Stromal cell of bone marrow (primary cell): Measurements from ENCODE around the gene WDR73.
"Not testable (repeated sequence)": the region's sequence is repeated elsewhere in the genome, so short reads cannot be mapped to it uniquely, and the experiment has no call there.

Experiments used
- DNase-seq: peaks from one replicate; pipeline ENCODE4 v3.0.0-alpha.2; 2012; ENCODE audit warnings: low read depth

The WDR73 gene

GRCh38 chr15:84657748-84658079 lies 3.6 kb upstream of the WDR73 start:
- DNase-seq: no peak

- DNase-seq: no peak
Observed at GRCh38 chr15:84656972-84657371, 2.9 kb upstream of the WDR73 start.

DNA sequence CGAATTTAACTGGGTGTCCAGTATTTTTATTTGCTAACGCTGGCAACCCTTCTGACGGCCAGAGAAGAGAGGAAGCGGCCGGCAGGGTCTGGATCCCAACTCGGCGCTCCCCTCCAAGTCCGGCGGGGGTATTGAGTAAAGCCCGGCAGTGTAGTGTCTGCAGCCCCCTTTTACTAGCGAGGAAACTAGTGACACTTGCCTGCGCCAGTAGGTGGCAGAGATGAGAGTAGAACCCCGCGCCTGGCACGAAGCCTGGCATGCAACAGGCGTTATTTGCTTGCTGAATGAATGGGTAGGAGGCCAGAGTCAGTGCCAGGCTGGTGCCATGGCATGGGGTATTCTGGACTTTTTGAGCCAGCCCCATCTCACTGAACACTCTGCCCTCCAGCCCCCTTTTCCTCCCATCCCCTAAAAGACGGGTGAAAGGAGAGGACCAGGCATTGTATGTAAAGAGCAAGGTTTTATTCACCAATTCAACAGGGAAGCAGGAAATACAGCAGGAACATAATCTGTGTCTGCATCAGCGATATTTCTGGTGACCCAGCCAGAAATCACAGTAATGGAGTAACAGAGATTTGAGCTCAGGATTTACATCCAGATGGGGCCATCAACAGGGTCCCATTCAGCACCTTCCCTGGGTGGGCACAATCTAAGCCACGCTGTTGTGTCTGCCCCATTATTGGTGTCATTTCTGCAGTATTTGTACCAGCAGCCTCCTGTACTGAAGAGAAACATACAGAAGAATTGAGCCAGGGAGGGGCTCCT lies 788 bp upstream of the WDR73 start:
- peak; percentile 75 for DNase-seq

DNA sequence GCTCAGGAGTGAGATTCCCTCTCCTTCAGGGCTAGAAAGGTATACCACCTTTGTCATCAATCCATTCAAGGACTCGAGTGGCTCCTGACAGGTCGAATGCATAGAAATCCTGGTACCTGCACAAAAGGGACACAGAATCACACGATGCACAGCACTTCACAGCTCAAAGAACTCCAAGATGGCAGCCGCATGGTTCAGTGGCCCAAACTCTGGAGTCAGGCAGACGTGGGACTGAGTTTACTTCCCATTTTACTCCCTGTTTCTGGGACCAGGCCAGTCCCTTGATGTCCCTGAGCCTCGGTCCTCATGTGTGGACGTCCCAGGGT lies 536 bp downstream of the WDR73 start:
- DNase-seq: no peak

GRCh38 chr15:84649706-84650105 lies 4.4 kb downstream of the WDR73 start:
- no peak for DNase-seq

DNA sequence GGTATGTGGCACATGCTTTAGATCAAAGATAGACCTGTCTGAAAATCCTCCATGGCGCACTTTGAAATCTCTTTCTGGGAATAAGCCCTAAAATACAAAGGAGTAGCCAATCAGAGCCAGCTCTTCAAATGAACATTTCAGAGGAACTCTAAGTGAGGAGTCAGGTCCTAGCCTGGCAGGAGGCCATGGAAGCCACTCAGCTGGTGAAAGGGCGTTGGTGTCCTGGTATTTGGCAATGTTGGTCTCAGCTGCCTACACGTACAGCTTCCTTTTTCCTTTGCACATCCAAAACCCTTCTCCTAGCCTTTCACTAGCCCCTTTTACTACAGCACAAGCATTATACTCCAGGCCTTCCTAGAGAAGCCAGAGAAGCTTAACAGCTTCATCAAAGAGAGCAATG lies 5.5 kb downstream of the WDR73 start:
- no peak for DNase-seq

DNA sequence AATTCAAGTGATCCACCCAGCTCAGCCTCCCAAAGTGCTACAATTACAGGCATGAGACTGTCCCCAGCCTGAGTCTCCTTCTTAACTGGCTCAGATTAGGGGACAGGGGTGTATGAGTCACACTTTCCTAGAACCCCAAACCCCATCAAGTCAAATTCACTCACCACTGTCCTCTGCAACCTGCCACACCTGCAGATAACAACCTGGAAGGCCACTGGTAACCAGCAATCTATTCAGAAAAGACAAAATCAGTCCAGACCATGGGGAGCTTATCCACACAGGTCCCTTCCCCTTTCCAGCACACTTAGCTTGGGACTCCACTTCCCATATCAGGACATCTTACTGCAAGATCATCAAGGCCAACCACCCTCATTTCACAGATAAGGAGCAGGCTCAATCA lies 6.4 kb downstream of the WDR73 start:
- no peak for DNase-seq

DNA sequence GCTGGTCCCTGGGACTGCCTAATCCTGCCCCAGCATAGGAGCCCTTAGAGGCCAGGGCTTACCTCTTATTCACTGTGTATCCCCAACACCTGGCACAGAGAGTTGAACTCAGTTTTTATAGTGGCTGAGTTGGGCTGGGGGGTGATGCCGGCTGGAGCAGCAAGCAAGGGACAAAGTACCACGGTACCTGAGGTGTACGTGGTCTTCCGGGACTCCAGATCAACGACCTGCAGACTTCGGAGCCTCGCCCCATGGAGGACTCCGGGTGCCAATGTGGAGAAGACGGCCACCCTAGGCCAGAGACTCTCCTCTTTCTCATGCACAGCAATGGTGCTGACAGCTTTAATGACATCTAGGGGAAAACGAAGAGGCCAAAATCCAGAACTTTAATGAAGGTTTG lies 8.1 kb downstream of the WDR73 start:
- DNase-seq: no peak

DNA sequence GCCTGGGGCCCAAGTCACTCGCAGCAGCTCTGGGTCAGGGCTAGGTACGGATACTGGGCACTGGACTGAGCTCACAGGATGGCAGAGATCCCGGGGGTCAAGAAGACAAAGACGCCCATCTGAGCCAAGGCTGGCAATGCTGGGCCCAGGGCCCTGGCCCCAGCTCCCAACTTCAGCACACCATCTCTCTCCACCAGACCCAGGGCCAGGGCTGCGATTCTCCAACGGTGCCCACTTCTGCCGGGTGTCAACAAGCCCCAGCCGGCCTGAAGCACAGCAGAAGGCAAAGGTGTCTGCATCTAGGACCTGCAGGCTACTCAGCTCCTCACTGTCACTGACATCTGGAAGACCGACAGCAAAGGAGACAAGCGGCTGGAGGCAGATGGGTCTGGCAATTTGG lies 8.6 kb downstream of the WDR73 start:
- no peak for DNase-seq

DNA sequence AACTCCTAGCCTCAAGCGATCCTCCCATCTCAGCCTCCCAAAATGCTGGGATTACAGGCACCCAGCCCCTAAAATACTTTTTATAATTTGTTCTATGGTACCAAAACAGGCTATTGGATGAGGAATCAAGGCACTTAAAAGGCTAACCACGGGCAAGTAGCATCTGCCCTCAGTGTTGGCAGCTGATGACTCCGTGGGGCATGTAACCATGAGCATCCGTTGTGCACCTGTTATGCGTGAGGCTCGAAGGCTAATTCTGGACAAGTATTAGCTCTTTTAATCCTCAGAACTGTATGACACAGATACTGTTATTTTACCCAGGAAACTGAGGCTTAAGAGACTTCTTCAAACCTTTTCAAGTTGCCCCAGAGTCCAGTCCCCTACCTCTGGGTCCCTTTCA lies 10.2 kb downstream of the WDR73 start:
- DNase-seq: no peak

- DNase-seq: not testable (repeated sequence)
Observed at GRCh38 chr15:84642640-84643039, 11.4 kb downstream of the WDR73 start.

GRCh38 chr15:84641871-84642270 lies 12.2 kb downstream of the WDR73 start:
- not testable (repeated sequence) for DNase-seq

- DNase-seq: no peak
Observed at GRCh38 chr15:84638103-84638502, 16.0 kb downstream of the WDR73 start.

GRCh38 chr15:84634228-84634837 lies 19.8 kb downstream of the WDR73 start:
- DNase-seq: no peak

GRCh38 chr15:84633311-84634227 lies 20.5 kb downstream of the WDR73 start:
- peak; percentile 40 for DNase-seq

- DNase-seq: no peak
Observed at GRCh38 chr15:84631706-84632272, 22.3 kb downstream of the WDR73 start.

GRCh38 chr15:84629033-84629432 lies 25.1 kb downstream of the WDR73 start:
- no peak for DNase-seq

DNA sequence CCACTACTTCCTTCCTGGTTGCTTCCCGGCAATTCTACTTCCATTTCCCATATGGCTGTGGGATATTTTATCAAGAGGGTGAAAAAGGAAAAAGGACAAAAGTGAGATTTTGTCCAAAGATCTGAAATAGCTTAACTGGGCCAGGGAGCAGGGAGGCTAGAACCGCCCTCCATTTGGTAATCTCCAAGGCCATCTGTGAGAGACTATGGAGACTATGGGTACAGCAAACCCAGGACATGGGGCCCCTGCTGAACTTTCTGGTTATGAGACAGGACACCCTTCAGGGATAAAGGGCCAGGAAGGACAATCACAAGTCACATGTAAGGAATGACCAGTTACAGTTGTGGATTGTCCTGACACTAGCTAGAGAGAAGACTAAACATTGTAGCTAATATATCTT lies 29.0 kb downstream of the WDR73 start:
- DNase-seq: no peak

GRCh38 chr15:84624359-84624758 lies 29.7 kb downstream of the WDR73 start:
- DNase-seq: no peak

DNA sequence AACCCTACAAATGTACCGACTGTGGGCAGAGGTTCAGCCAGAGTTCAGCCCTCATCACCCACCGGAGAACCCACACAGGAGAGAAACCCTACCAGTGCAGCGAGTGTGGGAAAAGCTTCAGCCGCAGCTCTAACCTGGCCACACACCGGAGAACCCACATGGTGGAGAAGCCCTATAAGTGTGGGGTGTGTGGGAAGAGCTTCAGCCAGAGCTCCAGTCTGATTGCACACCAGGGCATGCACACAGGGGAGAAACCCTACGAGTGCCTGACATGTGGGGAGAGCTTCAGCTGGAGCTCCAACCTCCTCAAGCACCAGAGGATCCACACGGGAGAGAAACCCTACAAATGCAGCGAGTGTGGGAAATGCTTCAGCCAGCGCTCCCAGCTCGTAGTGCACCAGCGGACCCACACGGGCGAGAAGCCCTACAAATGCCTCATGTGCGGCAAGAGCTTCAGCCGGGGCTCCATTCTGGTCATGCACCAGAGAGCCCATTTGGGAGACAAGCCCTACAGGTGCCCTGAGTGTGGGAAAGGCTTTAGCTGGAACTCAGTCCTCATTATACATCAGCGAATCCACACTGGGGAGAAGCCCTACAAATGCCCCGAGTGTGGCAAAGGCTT lies 32.6 kb downstream of the WDR73 start:
- DNase-seq: no peak

GRCh38 chr15:84620626-84621025 lies 33.5 kb downstream of the WDR73 start:
- no peak for DNase-seq

DNA sequence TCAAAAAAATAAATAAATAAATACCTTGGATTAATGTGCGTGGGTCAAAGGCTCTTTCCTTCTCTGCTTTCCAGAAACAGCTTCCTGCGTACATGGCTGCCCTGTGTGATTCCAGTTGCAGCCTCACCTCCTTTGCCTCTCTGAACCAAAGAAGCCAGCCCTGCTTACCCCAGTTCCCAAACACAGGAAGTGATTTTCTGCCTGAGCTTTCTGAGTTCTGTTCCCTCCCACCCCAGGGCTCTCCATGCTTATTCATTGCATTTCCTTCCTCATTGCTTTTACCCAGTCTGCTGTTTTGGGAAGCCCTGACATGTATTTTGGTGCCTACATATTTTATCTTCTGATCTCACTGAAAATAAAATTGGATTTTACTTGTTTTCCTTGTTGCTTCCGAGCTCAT lies 37.8 kb downstream of the WDR73 start:
- no peak for DNase-seq
